ENCODE results near the gene TRPC4AP.

TRPC4AP gene

GRCh38 chr20:34984756-34985261 lies 107.8 kb downstream of the TRPC4AP start:
- TF ChIP-seq POLR2AphosphoS5 (IDR thresholded peaks at IDR 0.05; ENCODE audit: low read depth, low read length) = no peak

GRCh38 chr20:34983995-34984735 lies 108.4 kb downstream of the TRPC4AP start:
- TF ChIP-seq POLR2AphosphoS5 (IDR thresholded peaks at IDR 0.05; ENCODE audit: low read depth, low read length) (no peak), TAF1 (IDR thresholded peaks at IDR 0.05; ENCODE audit: borderline replicate concordance, insufficient read depth, low read length) (no peak), SIN3A (IDR thresholded peaks at IDR 0.05; ENCODE audit: borderline replicate concordance, insufficient read depth, low read length) (no peak), FOXP2 (optimal IDR thresholded peaks at IDR 0.05; ENCODE audit: borderline replicate concordance, extremely low read depth, extremely low read length, insufficient read depth) (no peak), REST (IDR thresholded peaks at IDR 0.05; ENCODE audit: insufficient read depth in 1 of 2, low read depth in 2 of 2, low read length in 2 of 2) (no peak)

- TF ChIP-seq FOXP2 (optimal IDR thresholded peaks at IDR 0.05; ENCODE audit: borderline replicate concordance, extremely low read depth, extremely low read length, insufficient read depth) (no peak), TAF1 (IDR thresholded peaks at IDR 0.05; ENCODE audit: borderline replicate concordance, insufficient read depth, low read length) (no peak), REST (IDR thresholded peaks at IDR 0.05; ENCODE audit: insufficient read depth in 1 of 2, low read depth in 2 of 2, low read length in 2 of 2) (no peak), SIN3A (IDR thresholded peaks at IDR 0.05; ENCODE audit: borderline replicate concordance, insufficient read depth, low read length) (no peak), POLR2AphosphoS5 (IDR thresholded peaks at IDR 0.05; ENCODE audit: low read depth, low read length) (no peak)
Measured at GRCh38 chr20:34983089-34983820, 109.4 kb downstream of the TRPC4AP start.

GRCh38 chr20:34982270-34983088 lies 110.1 kb downstream of the TRPC4AP start:
- TF ChIP-seq SIN3A (IDR thresholded peaks at IDR 0.05; ENCODE audit: borderline replicate concordance, insufficient read depth, low read length) = no peak
- no peak for TF ChIP-seq POLR2AphosphoS5 (IDR thresholded peaks at IDR 0.05; ENCODE audit: low read depth, low read length)
- no peak for TF ChIP-seq FOXP2 (optimal IDR thresholded peaks at IDR 0.05; ENCODE audit: borderline replicate concordance, extremely low read depth, extremely low read length, insufficient read depth)
- TF ChIP-seq REST (IDR thresholded peaks at IDR 0.05; ENCODE audit: insufficient read depth in 1 of 2, low read depth in 2 of 2, low read length in 2 of 2) = no peak
- no peak for TF ChIP-seq TAF1 (IDR thresholded peaks at IDR 0.05; ENCODE audit: borderline replicate concordance, insufficient read depth, low read length)

- TF ChIP-seq POLR2AphosphoS5 (IDR thresholded peaks at IDR 0.05; ENCODE audit: low read depth, low read length) (no peak), TAF1 (IDR thresholded peaks at IDR 0.05; ENCODE audit: borderline replicate concordance, insufficient read depth, low read length) (no peak), FOXP2 (optimal IDR thresholded peaks at IDR 0.05; ENCODE audit: borderline replicate concordance, extremely low read depth, extremely low read length, insufficient read depth) (no peak), SIN3A (IDR thresholded peaks at IDR 0.05; ENCODE audit: borderline replicate concordance, insufficient read depth, low read length) (no peak), REST (IDR thresholded peaks at IDR 0.05; ENCODE audit: insufficient read depth in 1 of 2, low read depth in 2 of 2, low read length in 2 of 2) (no peak)
Measured at GRCh38 chr20:34980543-34981233, 111.9 kb downstream of the TRPC4AP start.

All from PFSK-1 (cell line).